GM10847 (cell line): ENCODE results near the gene TCERG1L.

Source experiments
- POLR2A ChIP-seq: IDR thresholded peaks from 2 replicates; pipeline ENCODE4 v1.6.1; 2011; ENCODE audit not compliant: insufficient read length; ENCODE audit errors: extremely low read depth

TCERG1L gene

DNA sequence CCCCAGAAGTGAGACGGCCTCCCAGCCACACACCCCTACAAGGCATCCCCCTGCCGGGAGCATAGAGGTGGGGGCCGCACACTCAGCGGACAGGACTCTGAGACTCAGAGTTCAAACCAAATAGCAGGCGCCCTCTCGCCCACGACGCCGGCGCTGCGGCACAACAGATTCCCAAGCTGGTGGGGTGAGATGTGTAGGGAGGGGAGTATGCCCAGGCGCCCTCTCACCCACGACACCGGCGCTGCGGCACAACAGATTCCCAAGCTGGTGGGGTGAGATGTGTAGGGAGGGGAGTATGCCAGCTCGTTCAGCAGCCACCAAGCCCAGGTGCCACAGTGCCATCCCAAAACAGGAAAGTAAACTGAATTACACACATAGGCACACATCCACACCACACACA is 64.7 kb downstream of the TCERG1L start:
- TF ChIP-seq POLR2A, result no peak

DNA sequence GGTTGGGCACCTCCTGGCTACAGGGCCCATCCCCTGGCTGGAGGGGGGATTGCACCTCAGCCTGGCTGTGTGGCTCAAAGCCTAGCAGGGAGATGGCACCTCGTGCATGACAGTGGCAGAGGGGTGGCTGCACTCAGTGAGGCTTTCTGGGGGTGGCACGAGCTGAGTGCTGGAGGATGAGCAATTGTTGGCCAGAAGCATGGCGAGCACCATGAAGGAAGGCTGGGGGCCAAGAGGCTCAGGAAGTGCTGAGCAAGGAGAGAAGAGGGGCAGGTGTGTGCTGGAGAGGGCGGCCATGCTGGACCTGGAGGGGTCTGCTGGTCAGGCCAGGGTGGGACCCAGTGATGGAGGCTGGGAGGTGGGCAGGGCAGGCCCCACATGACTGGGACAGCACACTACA is 65.4 kb downstream of the TCERG1L start:
- TF ChIP-seq POLR2A, result no peak

DNA sequence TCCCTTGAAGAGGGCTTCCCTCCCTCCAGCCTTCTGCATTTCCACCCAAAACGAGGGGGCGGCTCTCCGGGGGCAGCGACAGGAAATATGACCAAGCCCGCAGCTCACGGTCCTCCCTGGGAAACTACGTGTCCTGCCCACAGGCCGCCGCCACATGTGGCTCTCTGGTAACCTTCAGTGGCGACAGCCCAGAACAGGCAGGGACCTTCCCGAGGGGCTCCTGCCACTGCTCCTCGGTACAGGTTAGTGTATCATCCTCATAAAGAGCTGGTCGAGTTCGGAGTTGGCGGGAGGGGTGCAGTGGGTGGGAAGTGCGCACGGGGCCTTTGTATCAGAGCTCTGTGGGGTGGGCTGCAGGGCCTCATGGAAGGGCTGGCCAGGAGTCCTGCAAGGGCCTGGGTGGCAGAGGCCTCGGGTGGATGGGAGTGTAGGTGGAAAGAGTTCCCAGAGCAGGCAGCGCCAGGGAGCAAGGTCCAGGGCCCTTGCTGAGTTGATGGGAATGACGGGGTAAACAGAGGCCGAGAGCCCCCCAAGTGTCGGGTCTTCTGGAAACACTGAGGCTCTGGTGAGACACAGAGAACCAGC is 66.0 kb downstream of the TCERG1L start:
- no peak for TF ChIP-seq POLR2A

DNA sequence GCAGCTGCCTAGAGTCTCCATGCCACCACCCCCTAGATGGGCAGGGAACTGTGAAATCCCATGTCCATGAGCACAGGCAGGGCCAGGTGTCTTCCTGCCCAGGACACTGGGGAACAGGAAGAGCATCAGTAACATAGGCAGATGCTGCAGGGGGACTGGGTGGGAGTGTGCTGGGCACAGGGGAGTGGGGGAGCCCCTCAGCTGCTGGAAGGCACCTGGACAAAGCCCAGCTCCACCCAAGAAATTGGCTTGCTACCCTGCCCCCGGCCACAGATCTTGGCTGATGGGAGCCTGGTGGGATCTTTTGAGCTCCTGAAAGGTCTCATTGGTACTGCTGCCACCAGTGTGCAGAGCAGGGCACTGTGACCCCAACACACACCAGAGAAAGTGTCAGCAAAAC is 66.7 kb downstream of the TCERG1L start:
- TF ChIP-seq POLR2A, result no peak

DNA sequence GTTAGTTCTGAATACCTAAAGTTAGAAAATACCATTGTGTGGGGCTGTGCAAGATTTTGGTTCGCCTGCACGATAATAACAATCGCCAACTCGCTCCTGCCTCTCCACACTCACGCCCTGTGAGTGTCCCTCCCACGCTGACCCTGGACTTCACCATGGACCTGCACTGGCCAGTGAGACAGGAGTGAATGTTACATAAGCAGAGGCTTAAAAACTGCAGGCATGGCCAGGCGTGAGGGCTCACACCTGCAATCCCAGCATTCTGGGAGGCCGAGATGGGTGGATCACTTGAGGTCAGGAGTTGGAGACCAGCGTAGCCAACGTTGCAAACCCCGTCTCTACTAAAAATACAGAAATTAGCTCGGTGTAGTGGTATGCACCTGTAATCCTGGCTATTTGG is 68.4 kb downstream of the TCERG1L start:
- TF ChIP-seq POLR2A, result no peak

DNA sequence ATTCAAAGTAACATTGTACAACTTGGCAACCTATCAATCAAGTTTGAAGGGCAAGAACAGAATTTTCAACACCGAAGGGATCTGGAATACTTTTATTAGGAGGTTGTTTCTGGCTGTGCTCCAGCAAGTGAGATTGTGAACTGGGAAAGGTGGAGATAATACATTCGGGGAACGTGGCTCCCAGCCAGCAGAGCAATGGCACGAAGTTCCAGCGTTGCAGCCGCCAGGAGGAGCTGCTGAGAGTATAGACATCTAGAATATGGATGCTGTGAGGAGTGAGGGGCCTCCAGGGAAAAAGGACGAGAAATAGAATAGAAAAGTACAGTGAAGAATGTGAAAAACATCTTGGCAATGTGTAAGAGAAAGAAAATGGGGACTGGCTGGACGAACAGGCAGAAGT is 69.5 kb downstream of the TCERG1L start:
- TF ChIP-seq POLR2A, result no peak

DNA sequence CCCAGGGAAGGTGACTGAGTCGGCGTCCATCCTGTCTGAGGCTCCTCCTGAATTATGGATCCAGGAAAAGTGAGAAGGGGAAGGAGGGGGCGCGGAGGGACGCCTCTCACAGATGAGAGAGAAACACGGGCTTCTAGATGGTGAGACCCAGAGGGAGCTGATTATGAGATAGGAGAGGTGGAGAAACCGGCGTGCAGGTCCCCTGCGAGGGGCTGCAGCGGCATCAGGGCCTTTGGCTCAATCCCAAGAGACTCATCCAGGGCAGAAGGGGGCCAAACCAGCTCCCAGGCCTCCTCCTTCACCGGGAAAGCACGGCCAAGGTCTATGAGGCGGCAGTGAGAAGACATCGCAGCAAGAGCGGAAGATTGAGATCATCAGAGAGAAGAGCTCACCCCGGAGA is 70.8 kb downstream of the TCERG1L start:
- TF ChIP-seq POLR2A, result no peak

DNA sequence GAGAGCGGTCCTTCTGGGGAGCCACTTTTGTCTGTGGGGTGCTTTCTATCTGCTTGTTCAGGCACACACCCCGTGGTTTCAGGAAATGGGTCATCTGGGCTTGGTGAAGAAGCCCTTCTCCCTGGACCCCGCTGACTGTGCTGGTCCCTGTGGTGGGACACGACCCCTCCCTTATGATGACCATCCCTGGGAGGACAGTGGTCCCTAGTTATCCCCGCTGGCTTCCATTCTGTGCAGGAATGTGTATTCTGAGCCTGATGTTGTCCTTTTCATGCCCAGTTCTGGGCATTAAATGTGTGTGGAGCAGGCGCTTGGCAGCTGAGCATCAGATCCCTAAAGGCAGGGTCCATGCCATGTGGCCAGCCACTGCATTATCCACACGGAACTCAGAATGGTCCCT is 71.6 kb downstream of the TCERG1L start:
- TF ChIP-seq POLR2A, result no peak

DNA sequence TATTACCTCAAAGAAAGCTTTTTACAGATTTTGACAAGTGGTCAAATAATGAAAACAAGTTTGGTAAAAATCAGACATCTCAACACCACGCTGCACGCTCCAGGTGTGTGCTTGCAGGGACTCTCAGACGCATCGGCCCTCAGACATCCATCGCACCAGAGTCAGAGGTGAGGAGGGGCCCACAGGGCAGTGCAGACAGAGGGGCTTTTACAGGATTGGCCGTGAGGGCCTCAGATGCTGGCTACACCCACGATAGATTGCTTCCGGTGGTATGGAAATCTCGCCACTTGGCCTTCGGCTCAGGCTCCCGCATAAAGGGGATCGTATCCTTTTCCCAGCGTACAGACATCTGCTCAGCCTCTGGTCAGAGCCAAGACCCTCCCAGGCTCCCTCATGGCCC is 72.1 kb downstream of the TCERG1L start:
- TF ChIP-seq POLR2A, result no peak

DNA sequence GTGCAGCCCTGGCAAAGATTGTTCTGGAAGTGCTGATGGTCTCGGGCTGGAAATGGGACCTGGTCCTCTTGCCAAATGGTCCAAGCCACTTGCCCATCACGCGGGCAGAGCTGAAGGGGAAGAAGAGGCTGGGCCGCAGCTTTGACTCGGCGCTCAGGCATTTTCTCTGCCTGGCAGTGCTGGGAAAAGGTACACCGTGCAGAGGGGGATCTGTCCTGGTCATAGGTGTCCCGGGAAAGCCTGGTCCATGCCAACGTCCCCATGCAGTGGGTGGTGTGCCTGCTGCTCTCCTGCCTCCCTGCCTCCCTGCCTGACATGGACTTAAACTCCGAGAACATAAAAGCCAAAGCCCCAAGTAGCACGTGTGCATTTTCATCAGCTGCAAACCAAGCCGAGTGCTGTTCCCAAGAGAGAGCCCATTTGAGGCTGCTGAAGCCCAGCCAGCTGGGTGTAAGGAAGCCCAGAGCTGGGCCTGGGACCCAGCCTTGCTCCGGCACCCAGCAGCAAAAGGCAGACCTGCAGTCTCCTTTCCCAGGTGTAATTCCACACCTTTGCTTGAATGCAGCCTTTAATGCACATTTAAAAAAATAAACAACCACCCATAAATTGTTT is 72.7 kb downstream of the TCERG1L start:
- TF ChIP-seq POLR2A, result no peak

DNA sequence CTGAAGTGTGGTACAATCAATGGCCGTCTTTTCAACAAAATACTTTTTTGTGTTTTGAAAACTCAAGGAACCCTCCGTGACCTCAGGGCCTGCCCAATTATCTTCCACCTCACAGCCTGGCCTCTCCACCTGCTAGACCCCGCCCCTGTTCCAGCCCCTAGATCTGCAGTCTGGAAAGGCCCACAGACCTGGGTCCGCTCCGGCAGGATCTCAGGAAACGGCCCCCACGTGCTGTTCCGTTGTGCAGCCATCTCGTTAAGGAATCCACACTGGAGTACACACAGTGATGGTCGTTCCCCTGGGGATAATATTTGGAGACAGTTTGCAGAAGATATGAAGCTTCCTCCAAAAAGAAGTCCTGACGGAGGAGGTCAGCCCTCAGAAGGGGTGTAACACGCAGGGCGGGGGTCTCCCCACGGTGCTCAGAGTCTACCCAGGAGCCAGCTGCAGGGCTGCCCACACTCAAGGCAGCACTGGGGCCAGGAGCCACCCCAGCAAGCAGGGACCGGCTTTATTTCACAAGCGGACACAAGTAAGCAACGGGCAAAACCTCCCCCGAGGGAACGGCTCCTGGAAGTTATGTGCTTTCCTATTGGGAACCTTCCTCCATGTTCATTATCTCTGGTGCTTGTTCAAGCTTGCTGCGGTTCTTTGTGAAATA is 73.4 kb downstream of the TCERG1L start:
- no peak for TF ChIP-seq POLR2A

DNA sequence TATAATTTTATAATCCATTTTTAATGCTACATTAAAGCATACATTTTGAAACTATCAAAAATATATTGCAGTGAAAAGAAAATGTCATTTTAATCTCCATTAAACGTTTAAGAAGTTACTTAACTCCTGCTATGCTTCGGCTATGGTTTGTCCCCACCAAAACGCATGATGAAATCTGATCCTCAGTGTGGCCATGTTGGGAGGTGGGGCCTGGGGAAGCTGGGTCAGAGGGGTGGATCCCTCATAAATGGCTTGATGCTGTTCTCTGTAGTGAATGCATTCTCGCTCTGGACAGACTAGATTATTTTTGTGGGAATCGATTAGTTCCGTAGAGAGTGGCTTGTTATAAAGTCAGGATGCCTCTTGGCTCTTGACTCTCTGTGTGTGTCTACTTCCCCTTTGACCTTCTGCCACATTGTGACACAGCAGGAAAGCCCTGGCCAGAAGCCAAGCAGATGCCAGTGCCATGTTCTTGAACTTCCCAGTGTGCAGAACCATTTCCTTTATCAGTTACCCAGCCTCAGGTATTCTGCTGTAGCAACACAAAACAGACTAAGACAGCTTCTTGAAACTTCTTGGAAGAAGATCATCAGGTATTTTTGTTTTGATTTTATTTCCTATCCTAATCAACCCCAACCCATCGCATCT is 77.8 kb downstream of the TCERG1L start:
- TF ChIP-seq POLR2A, result no peak

DNA sequence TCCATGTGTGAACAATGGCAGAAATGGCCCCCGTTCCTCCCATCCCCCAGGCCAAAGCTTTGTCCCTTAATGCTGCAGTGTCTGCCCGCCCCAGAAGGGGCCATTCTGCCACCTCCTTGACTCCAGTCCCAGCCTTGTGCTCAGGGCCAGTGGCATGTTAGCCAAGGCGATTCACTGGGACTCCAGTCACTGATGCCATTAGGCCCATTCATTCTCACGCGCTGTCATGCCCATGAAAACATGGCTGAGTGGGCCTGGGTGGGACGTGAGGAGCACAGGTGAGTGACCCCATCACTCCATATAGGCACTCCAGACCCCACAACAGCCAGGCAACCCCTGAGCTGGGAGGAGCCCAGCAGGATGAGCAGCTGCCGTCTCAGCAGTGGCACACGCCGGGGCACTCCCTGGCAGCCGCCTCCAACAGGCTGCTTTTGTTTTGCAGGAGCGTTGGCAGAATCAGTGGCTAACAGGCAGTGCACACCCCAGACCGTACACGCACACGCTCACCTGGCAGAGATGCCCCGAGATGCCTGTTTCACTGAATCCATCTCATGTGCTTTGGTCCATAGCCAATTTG is 79.5 kb downstream of the TCERG1L start:
- no peak for TF ChIP-seq POLR2A

DNA sequence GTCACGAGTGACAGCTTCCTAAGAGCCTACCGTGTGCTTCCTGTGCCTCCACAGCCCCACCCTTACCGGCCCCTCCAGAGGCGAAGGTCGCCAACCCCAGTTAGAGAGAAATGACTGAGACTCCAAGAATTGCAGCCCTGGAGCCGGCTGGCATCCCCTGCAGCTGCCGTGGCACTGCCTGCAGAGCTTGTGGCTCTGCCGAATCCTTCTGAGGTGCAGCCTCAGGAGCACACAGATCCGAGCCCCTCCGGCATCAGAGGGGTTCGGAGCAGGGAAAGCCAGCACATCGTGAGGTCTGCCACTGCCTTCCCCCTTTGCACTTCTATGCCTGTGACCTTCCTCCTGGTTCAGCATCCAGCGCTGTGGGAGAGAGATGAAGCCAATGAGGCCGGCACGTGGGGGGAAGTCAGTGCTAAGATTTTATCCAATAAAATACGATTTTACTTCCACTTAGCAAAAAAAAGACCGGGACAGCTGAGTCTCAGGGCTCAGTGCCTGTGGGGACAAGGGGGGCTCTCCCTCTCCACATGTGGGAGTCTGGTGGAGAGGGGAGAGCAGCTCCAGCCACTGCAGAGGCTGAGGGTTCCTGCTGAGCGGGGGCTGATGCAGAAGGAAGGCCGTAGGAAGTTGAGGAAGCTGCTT is 80.1 kb downstream of the TCERG1L start:
- no peak for TF ChIP-seq POLR2A

DNA sequence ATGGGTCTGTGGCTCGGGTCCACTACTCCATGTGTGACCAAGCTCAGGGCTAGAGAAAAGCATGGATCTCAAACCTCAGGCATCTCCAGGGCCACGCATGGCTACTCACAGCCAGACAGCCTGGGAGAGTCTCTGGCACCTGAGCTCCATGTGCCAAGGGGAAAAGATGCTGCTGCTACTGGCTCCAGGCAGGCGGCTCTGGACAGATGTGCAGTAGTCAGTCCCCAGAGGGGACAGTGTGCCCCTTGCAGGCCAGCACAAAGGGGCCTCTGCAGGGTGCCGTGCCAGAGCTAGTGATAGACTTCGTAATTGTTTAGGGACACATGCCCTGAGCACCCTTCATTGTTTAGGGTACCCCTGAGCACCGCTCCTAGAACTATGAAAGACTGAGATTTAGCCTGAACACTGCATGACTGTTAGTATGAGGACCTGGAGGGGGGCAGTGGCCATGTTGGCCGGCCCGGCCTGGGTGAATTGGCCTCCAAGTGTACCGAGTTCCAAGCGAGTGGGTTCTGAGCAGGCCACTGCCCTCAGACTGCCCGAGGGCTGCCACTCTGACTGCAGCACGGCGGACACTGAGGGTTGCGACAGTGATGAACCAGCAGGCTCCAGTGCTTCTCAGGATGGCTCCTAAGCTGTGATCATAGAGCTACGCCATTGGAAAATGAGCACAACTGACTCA is 80.7 kb downstream of the TCERG1L start:
- TF ChIP-seq POLR2A, result no peak

DNA sequence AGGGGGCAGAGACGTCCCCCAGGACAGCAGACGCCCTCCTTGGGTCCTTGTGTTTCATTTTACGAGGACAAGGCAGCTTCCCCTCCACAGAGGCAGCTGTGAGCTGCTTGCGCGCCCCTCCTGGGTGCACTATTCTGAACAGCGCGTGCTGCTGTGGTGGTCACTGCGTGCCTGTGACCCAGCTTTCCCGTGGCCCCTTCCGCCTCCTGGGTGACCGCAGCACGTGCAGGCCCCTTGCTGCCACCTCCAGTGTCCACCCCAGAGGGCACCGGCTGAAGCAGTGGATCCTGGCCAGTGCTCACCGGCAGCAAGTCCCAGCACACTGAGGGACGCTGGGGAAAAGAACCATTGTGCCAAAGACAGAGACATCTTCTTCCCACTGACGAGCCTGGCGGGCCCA is 81.4 kb downstream of the TCERG1L start:
- no peak for TF ChIP-seq POLR2A
